WI38 (cell line): ENCODE data around the gene LRBA.

Experiments used
- H3K4me3 ChIP-seq: 2 replicates; pipeline ENCODE4 v1.5.1; 2011; ENCODE audit warnings: low read depth, mild to moderate bottlenecking, control low read depth, low read length
- TF ChIP-seq, protein P1 (sequence below): IDR thresholded peaks from 2 replicates; pipeline ENCODE4 v1.5.1; 2012; ENCODE audit warnings: low read depth, mild to moderate bottlenecking, control low read depth, low read length

Gene LRBA

DNA sequence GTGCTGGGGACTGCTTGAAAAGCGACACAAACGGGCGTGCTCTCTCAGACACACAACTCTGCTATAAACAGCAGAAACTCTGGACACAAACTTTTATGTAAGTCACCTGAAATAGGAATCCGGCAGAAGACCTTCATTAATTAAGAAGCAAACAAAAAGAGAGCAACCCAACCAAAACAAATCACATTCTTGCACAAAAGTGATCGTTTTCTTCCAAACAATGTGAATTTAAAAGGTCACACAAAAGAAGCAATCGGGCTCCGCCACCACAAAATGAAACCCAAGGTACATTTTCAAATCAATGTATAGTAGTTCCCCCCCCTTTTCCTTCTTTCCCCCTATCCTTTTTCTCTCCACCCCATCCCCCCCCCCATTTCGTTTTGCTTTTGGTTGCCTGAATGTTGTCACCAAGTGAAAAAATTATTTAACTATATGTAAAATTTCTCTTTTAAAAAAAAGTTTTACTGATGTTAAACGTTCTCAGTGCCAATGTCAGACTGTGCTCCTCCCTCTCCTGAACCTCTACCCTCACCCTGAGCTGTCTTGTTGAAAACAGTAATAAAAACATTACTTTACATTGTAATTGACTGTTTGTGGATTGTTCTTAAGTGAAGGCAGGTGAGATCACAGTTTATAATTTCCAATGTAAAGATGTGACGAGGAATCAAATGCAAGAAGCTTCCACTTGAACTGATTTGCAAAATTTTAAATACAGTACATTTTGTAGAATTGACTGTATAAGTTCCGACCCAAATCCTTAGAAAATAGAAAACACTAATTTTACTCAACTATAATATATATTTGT, 430.8 kb downstream of the LRBA start:
- no peak overlapping the region for H3K4me3 ChIP-seq

DNA sequence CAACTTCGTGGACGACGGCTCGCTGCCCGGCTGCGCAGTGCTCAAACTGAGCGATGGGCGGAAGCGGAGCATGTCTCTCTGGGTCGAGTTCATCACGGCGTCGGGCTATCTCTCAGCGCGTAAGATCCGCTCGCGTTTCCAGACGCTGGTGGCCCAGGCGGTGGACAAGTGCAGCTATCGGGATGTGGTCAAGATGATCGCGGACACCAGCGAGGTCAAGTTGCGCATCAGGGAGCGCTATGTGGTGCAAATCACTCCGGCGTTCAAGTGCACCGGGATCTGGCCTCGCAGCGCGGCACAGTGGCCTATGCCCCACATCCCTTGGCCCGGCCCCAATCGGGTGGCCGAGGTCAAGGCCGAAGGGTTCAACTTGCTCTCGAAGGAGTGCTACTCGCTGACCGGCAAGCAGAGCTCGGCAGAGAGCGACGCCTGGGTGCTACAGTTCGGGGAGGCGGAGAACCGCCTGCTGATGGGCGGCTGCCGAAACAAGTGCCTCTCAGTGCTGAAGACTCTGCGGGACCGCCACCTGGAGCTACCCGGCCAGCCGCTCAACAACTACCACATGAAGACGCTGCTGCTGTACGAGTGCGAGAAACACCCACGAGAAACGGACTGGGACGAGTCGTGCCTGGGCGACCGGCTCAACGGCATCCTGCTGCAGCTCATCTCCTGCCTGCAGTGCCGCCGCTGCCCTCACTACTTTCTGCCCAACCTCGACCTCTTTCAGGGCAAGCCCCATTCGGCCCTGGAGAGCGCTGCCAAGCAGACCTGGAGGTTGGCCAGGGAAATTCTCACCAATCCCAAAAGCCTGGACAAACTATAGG, 431.6 kb downstream of the LRBA start:
- TF ChIP-seq, protein P1, sequence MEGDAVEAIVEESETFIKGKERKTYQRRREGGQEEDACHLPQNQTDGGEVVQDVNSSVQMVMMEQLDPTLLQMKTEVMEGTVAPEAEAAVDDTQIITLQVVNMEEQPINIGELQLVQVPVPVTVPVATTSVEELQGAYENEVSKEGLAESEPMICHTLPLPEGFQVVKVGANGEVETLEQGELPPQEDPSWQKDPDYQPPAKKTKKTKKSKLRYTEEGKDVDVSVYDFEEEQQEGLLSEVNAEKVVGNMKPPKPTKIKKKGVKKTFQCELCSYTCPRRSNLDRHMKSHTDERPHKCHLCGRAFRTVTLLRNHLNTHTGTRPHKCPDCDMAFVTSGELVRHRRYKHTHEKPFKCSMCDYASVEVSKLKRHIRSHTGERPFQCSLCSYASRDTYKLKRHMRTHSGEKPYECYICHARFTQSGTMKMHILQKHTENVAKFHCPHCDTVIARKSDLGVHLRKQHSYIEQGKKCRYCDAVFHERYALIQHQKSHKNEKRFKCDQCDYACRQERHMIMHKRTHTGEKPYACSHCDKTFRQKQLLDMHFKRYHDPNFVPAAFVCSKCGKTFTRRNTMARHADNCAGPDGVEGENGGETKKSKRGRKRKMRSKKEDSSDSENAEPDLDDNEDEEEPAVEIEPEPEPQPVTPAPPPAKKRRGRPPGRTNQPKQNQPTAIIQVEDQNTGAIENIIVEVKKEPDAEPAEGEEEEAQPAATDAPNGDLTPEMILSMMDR: no peak
- peak overlapping the region; percentile 49 for H3K4me3 ChIP-seq

More for the DNA sequence above, 430.8 kb downstream of the LRBA start:
- TF ChIP-seq, protein P1: no peak

DNA sequence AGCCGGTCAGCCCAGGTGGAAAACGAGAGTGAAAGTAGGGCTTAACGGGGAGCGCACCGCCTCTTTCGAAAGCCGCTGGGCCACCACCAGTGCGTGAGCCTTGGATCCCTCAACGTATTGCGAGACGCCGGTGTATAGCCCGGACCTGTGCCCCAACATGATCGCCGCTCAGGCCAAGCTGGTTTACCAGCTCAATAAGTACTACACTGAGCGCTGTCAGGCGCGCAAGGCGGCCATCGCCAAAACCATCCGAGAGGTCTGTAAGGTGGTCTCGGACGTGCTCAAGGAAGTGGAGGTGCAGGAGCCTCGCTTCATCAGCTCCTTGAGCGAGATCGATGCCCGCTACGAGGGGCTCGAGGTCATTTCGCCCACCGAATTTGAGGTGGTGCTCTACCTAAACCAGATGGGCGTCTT, 432.2 kb downstream of the LRBA start:
- TF ChIP-seq, protein P1: no peak
- H3K4me3 ChIP-seq: peak overlapping the region; percentile 49

DNA sequence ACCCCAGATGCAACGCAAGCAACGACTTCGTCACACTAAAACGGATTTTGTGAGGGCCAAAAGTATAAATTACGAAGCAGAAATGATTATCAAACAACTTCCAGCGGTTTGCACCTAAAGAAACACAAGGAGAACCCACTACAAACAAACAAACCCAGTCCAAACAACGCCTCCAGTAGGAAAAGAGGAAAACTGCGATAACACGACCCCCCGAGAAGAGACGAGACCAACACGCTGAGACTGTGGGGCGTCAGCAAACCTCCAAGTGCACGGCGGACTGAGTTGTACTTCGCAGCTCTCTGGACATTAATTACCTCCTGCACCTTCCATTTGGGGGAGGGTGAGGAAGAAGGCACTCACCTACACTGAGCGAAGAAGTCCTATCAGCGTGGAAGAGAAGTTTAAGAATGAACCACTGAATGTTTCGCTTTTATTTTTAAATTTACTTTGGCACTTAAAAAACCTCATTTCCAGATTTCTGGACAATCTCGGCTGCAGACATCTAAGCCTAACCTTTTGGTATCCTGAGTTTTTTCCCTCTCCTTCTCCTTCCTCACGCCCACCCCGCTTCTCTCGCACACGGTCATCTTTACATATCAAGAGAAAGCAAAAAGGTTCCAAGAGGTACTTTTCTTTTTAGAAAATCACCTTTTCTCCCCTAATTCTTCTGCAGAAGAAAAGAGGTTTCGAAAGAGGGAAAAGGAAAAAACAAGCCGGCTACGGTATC, 432.8 kb downstream of the LRBA start, which contains the start of gene MAB21L2:
MAB21L2 (plus strand) TSS at position 6 of the 727 bp plus-strand sequence. CDS start 879 bp downstream, outside the sequence.
- H3K4me3 ChIP-seq: peak within 1 kb of the TSS; percentile 49
- TF ChIP-seq, protein P1: no peak

DNA sequence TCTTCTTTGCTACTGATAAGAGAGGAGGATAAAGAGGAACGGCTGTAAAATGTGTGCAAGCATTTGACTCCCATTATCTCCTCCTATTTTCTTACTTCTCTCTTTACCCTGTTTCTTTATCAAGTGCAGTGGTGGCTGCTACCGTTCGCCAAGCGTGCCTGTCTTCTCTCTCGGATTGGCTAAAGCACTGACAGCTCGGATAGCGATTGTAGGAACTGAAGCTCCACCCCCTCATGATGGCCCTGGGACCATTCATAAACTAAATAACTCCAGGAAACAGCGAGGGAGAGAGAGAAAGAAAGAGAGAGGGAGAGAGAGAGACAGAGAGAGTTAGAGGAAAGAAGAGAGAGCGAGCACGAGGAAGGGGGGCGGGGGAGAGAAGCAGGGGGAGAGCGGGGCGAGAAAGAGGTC, 433.4 kb downstream of the LRBA start:
- TF ChIP-seq, protein P1: no peak
- no peak overlapping the region for H3K4me3 ChIP-seq

DNA sequence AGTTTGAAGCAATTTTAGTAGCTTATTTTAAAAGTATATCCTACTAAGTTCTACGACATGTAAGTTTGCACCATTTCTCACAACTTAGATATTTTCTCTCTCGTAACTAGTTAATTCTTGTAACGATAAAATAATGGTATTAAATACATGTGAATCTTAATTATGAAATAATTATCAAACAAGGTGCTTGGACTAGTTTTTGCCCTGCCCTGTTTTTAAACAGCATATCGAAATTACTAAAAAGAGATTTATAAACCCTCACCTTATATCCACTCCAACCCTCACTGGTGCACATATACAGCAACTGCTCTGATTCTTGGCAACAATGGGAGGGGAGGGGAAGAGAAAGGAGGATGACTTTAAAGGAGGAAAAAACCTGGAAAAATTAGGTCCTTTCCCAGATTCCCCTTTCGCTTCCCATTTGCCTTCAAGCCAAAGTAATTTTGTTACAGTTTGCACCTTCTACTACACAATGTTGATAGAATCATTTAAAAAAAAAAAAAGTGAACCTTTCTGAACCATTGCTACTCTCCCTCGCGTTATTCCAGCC, 434.0 kb downstream of the LRBA start:
- H3K4me3 ChIP-seq: no peak overlapping the region

More for the DNA sequence above, 434.0 kb downstream of the LRBA start:
- TF ChIP-seq, protein P1: no peak
